SW 1271 (cell line): ENCODE measurements around the gene CEP104.
"Not testable (repeated sequence)": the region's sequence is repeated elsewhere in the genome, so short reads cannot be mapped to it uniquely, and the experiment has no call there.

ENCODE experiments used
- DNase-seq, 2 experiments: peaks; one replicate each; lab custom pipeline; 2025; lab: John Stamatoyannopoulos, UW

Gene CEP104

DNA sequence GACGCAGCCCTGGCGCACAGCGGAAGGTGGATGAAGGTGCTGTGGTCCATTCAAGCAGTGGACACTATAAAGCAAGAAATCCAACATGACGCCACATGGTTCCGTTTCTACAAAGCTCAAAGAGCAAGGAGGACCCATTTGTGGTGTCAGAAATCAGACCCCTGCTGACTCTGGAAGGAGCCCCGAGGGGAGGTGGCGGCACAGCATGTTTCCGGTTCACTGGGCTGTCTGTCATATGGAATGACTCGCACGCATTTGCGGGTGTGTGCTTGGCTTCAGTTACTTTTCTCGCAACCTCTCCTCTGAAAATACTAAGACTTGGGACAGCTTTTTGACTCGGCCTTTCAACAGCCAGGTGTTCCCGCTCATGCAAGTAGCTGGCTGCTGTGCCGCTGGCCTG, 31.7 kb downstream of the CEP104 start:
- no peak for DNase-seq

GRCh38 chr1:3824650-3825049, 32.4 kb downstream of the CEP104 start:
- no peak for DNase-seq

DNA sequence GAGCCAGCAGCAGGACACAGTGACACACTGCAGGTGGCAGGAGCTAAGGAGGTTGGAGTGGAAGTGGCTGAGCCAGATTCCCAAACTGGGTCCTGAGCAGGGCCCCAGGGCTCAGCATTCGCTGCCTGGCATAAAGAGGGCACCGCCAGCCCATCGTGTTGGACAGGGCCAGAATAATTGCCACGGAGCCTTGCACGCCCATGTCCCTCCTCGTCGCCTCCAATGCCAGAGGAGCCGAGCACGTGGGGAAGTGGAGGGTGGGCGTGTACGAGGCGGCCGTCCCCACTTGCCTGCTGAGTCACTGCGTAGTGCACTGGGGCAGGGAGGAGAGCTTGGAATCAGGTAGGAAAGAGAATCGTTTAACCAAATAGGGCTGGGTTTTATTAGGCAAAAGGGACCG, 34.6 kb downstream of the CEP104 start:
- DNase-seq, result no peak

DNA sequence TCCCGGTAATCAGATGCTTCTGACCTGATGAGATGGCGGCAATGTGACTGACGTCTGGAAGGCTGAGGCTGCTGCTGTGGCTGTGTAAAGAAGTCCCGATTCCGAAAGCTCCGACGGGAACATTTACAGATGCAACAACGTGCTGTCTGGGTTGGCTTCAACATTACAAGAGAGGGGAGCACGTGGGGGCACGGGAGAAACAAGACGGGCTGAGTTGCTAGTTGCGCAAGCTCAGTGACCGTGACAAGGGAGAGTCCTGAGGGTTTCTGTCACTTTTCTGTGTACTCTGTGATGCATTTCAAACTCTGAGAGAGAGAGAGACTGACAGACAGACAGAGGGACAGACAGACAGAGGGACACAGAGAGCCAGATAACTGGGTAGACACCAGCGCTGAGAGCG, 35.1 kb downstream of the CEP104 start:
- no peak for DNase-seq

DNA sequence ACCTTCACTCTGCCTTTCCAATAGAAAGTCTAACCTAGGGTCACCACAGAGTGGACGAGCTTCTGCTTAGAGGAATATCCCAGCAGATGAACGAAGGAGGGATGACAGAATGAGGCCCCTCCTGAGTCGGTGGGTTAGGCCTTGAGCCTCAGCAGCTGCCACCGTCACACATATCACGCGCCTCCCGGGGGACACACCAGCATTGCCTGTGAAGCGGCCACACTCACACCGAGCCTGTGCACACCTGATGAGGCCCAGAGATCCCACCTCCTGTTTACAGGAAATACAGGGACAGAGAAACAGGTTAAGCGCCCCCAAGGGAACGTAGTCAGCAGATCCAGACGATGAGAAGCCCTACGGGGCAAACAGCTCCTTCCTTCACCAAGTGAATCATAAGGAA, 35.6 kb downstream of the CEP104 start:
- no peak for DNase-seq

DNA sequence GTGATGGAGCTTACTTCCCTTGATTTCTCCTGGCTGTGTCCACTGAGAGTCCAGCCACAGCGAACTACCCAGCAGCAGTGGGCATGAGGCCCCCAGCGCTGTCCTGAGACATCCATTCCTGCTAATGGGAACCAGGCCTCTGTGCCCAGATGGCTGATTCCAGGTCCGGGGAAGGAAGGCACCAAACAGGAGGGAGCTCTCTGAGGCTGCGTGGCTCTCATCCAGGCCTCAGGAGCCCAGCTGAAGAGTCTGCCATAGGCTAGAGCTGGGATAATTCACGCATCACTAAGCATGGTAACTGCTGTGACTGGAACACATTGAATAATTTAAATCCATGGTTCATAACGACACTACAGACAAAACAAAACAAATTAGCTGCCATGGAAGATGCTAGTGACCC, 36.0 kb downstream of the CEP104 start:
- DNase-seq, result no peak

DNA sequence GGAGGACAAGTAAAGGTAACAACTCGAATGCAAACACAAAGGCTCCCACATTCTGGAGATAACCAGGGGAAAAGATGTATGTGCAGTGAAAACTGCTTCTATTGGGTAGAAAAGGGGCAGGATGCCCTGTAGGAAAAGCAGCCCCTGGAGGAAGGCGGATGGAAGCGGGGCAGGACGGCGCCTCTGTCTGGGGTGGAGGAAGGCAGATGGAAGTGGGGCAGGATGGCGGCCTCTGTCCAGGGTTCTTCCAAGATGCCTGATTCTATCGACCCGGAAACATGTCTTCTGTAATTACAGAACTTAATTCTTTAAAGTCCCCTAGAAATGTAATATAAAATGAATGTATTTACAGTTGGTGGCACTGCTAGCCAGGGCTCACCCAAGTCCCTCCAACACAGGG, 36.7 kb downstream of the CEP104 start:
- no peak for DNase-seq

- DNase-seq, result no peak
These were observed 37.2 kb downstream of the CEP104 start for GRCh38 chr1:3819771-3820200.

DNA sequence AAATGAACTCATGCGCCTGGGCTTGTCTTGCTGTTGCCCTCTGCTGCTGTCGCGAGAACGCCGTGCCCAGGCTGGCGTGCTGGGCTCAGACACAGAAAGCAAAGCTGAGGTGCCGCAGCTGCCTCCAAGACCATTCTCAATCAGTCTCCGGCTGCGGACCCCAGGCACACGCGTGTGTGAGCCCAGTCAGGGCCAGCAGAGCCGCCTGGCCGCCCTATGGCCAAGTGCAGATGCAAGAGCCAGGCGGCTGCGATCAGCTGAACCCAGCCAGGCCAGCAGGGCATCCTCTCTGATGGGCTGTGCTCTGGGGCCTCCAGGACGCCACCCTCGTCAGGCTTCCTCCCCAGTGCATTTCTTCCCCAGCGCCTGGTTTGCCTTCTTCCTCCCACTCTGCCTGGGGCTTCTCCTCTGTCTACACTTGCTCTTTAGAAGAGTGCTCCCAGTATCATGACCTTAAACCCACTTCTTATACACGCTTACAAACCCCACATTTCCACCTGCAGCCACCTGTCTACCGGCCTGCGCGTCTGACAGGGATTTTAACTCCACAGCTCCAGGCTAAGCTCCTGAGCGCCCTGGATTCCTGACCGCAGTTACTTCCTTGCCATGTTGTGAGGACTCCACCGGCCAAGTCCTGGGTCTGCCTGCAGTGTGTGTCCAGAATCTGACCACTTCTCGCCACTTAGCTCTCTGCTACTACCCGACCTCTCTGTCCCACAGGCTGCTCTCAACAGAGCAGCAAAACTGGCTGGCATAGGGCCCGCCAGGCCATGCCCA, 39.0 kb downstream of the CEP104 start:
- DNase-seq, result no peak

DNA sequence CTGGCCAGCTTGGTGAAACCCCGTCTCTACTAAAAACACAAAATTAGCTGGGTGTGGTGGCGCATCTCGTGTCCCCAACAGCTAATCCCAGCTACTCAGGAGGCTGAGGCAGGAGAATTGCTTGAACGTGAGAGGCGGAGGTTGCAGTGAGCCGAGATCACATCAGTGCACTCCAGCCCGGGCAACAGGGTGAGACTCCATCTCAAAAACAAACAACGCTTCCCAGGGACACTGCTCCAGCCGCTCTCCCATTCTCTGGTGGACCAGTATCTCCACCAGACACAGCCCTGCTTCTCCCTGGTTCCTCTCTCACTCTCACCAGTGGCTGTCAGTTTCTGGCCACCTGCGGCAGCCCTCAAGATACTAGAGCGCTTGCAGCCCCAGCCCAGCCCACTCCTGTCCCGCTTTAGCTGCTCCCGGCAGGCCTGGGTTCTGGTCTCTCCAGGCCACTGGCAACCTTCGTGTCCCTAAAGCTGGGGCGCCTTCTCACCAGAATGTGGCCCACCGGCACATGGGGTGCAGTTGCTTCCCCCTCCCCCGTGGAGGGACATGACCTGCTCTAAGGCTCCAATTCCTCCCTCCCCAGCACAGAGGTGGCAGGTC, 39.8 kb downstream of the CEP104 start:
- DNase-seq, result no peak

DNA sequence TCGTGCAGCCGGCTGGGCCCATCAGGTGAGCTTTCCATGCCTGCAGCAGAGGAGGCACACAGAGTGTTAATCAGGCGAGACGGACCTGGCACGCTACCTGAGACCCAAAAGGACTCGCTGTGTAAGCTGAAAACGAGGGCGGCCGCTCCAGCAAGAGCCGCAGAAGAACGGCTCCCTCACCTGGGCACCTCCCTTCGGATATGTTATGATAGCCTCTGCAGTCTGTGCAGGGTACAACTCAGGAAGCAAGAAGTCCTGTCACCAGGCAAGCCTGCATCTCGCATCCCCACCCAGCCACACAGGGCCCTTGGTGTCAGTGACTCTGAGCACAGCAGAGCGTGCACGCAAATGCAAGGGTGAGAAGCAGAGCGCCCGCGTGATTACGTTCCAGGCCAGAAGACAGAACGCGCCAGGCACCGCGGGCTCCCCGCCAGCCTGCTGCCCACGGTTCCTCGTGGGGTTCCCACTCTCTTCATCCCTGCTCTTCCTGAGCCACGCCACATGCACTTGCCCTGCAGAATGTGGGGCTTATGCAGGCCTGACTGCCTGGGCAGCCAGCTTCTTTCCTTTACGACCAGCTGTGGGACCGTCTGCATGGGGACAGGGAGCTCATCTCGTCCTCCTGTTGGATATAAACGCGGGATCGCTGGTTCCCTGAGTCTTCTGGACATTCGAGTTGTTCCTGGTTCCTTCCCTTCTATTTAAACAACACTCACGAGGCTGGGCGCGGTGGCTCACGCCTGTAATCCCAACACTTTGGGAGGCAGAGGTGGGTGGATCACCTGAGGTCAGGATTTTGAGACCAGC, 40.5 kb downstream of the CEP104 start:
- DNase-seq, result no peak

DNA sequence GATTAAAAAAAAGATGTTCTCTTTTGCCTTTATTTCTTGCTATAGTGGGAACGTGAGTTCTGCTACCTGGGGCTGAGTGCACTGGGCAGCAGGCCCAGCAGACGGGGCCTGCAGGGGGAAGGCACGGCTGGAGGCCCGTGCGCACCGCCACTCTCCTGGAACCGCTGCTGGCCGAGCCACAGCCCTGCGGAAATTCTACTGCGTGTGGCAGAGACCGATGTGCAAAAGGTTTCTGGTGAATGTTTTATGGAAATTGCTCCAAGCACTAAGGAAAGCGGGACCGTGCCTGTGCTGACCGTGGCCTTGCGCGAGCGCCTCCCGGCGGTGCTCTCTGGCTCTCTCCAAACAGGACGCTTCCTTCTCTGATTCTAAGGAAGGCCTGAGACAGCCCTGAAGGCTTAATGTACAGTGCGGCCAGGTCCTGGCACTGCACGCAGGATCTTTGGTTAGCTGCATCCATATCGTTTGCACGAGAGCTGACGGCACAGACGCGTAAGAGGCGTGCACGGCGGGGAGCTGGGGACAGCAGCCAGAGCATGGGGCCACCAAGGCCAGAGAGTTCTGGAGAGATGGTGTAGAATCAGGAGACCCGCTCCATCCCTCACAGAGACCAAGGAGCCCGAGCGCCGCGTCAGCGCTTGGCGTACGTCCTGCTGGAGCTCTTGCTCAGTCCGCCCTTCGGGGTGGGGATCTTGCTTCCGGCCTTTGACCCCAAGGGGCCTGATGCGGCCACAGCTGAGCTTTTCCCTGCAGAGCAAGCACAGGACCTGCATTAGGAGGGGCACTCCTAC, 42.0 kb downstream of the CEP104 start:
- no peak for DNase-seq

DNA sequence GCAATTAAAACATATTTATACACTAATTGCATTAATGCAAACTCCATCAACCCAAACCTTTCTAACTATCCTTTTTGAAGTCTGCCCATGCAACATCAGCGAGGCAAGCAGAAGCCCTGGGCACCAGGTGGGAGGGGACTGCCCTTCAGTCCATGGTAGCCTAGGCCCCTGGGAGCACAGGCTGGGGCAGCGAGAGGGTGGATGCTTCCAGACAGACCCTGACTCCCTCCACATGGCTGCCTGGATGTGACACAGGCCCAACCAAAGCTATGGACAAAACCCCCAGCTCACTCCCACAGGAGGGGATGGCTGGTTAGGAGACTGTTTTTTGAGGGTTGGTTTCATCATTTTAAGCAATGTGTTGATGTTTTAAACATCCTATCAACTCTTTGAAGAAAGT, 42.9 kb downstream of the CEP104 start:
- no peak for DNase-seq

DNA sequence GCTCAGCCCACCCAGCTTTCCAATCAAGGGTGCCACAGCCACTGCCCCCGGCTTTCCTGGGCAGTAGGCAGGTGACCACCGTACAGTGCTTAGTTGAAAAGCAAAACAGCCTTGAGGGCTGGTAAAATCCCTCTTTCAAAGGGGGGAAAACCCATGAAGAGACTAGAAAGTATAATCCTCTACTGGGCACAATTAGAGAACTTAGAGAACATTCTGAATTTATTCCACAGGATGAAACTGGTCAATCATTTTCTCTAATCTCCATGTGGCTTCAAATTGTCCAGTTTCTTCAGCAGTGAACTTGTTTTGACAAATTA, 45.5 kb downstream of the CEP104 start:
- DNase-seq, result no peak

- DNase-seq, result not testable (repeated sequence)
These were observed 46.8 kb downstream of the CEP104 start for GRCh38 chr1:3810149-3810761.

DNA sequence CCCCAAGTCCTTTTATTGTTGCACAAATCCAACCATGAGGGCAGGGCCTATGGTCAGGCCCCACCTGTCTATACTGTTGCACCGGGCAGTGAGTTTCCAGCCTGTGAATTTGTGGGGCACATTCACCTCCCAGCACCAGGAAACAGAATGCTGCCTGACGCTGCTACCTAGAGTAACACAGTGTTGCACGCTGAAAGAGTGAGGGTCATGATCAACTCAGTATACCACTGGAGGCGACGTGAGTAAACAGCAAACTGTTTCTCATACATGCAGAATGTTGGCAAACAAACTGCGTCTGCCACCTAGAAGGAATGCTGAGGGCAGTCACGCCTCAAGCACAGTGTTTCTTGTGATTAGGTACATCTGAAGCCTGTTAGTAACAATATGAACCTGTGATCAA, 47.3 kb downstream of the CEP104 start:
- no peak for DNase-seq

DNA sequence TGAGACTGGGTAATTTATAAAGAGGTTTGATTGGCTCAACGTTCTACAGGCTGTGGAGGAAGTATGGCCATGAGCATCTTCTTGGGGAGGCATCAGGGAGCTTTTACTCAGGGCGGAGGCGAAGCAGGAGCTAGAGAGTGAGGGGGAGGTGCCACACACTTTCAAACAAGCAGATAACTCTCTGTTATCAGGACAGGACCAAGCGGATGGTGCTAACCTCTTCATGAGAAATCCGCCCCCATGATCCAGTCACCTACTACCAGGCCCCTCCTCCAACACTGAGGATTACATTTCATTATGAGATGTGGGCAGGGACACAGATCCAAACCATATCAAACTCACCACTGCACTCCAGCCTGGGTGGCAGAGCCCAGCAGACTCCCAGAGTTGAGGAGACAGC, 49.2 kb downstream of the CEP104 start:
- no peak for DNase-seq

DNA sequence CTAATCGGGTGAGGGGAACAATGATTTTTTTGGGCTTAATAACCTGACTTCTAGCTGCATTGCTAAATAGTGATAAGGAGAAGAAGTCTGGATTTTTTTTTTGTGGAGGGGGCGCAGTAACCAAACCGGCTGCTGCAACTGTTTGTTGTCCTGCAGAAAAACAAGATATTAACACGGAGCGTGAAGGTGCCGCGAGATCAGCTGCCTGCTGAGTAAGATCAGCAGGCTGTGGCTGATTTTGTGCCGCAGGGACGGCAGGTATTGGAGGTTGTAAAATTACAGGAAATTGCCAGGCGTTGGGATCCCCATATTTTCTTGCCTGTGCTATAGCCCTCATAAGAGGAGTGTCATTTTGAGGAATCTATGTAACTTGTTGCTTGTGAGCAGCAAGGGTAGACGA, 52.0 kb downstream of the CEP104 start:
- no peak for DNase-seq

- DNase-seq, result not testable (repeated sequence)
These were observed 52.4 kb downstream of the CEP104 start for GRCh38 chr1:3804627-3804944.

- no peak for DNase-seq
These were observed 52.9 kb downstream of the CEP104 start for GRCh38 chr1:3803905-3804626.

DNA sequence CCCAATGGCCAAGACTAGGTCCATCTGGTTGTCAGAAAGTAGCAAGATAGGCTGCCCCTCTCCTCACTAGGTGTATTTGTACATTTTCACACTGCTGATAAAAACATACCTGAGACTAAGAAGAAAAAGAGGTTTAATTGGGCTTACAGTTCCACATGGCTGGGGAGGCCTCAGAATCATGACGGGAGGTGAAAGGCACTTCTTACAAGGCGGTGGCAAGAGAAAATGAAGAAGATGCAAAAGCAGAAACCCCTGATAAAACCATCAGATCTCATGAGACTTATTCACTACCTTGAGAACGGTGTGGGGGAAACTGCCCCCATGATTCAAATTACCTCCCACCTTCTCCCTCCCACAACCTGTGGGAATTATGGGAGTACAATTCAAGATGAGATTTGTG, 56.2 kb downstream of the CEP104 start:
- not testable (repeated sequence) for DNase-seq
